Glutamatergic neuron (in vitro differentiated cells): ENCODE results near the gene APMAP. TPM values are rescaled to one million over a fixed set of nuclear protein-coding genes. Genes with fewer than 3 reads are reported as not detected.
"Not testable (repeated sequence)": the region's sequence is repeated elsewhere in the genome, so short reads cannot be mapped to it uniquely, and the experiment has no call there.

Experiments
- DNase-seq: peaks from one replicate; pipeline ENCODE4 v3.0.0; 2022
- H3K27ac Mint-ChIP-seq: one replicate; pipeline ENCODE4 v1.8.0; 2020; ENCODE audit warnings: mild to moderate bottlenecking, mixed read lengths, inconsistent platforms; ENCODE audit not compliant: unreplicated experiment
- H3K27me3 Mint-ChIP-seq: one replicate; pipeline ENCODE4 v1.8.0; 2020; ENCODE audit warnings: mild to moderate bottlenecking, moderate library complexity, mixed read lengths, inconsistent platforms; ENCODE audit not compliant: unreplicated experiment
- H3K36me3 Mint-ChIP-seq: one replicate; pipeline ENCODE4 v1.8.0; 2020; ENCODE audit warnings: mild to moderate bottlenecking, mixed read lengths, inconsistent platforms; ENCODE audit not compliant: unreplicated experiment
- H3K4me1 Mint-ChIP-seq: one replicate; pipeline ENCODE4 v1.8.0; 2020; ENCODE audit warnings: mild to moderate bottlenecking, low read depth, mixed read lengths, inconsistent platforms; ENCODE audit not compliant: unreplicated experiment
- H3K4me3 Mint-ChIP-seq: one replicate; pipeline ENCODE4 v1.8.0; 2020; ENCODE audit warnings: mild to moderate bottlenecking, mixed read lengths, inconsistent platforms; ENCODE audit not compliant: unreplicated experiment
- H3K9me3 Mint-ChIP-seq: one replicate; pipeline ENCODE4 v1.8.0; 2020; ENCODE audit warnings: mild to moderate bottlenecking, moderate library complexity, mixed read lengths, inconsistent platforms; ENCODE audit not compliant: unreplicated experiment
- total RNA-seq: library from RNA; stranded (reverse); fragmentation: NEBNext Ultra II Directional; extraction: Animal tissue kit (Norgen Biotek cat#: 25700); gene quantifications from one replicate; pipeline ENCODE4 v1.2.1, GENCODE V29; 2021; ENCODE audit not compliant: unreplicated experiment
- TF ChIP-seq, protein P1 (sequence below): fragments of 200-600 bp; sonication (generic); IDR thresholded peaks from one replicate; pipeline ENCODE4 v1.5.0; 2021; ENCODE audit not compliant: partially characterized antibody, unreplicated experiment

Gene APMAP
- total RNA-seq, 1 donor from 2014 or later, result 218 TPM

DNA sequence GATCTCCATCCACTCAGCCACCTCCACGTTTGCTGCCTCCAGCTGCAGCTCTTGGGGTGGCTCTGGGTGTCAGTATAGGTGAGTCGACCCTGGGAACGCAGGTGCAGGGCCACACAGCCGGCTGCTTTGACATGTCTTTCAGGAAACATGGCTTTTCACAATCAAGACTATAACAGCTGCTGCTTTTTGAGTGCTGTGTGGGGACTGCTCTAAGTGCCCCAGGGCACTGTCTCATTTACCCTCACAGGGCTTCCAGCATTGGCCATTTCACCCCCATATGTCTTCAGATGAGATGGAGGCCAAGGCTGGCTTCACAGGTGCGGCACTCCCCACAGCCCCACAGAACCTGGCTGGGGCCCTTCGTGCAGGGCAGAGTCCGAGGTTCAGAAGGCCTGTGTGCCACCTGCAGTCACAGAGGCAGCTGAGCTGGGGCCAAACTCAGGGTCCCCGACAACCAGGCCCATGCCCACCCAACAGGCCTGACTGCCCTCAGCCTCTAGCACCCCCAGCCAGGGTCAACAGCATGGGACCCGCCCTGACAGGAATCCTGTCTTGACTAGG, 58.4 kb downstream of the APMAP start:
- DNase-seq, result no peak
- Mint-ChIP-seq H3K4me1 (peaks cover 5% of the 10 kb centered on the region), H3K9me3 (peaks cover 3% of the 10 kb centered on the region), H3K27me3 (no peaks in the 10 kb centered on the region), H3K36me3 (no peaks in the 10 kb centered on the region), H3K27ac (no peak overlapping the region), H3K4me3 (no peak overlapping the region)
- TF ChIP-seq, protein P1, sequence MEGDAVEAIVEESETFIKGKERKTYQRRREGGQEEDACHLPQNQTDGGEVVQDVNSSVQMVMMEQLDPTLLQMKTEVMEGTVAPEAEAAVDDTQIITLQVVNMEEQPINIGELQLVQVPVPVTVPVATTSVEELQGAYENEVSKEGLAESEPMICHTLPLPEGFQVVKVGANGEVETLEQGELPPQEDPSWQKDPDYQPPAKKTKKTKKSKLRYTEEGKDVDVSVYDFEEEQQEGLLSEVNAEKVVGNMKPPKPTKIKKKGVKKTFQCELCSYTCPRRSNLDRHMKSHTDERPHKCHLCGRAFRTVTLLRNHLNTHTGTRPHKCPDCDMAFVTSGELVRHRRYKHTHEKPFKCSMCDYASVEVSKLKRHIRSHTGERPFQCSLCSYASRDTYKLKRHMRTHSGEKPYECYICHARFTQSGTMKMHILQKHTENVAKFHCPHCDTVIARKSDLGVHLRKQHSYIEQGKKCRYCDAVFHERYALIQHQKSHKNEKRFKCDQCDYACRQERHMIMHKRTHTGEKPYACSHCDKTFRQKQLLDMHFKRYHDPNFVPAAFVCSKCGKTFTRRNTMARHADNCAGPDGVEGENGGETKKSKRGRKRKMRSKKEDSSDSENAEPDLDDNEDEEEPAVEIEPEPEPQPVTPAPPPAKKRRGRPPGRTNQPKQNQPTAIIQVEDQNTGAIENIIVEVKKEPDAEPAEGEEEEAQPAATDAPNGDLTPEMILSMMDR, result no peak

DNA sequence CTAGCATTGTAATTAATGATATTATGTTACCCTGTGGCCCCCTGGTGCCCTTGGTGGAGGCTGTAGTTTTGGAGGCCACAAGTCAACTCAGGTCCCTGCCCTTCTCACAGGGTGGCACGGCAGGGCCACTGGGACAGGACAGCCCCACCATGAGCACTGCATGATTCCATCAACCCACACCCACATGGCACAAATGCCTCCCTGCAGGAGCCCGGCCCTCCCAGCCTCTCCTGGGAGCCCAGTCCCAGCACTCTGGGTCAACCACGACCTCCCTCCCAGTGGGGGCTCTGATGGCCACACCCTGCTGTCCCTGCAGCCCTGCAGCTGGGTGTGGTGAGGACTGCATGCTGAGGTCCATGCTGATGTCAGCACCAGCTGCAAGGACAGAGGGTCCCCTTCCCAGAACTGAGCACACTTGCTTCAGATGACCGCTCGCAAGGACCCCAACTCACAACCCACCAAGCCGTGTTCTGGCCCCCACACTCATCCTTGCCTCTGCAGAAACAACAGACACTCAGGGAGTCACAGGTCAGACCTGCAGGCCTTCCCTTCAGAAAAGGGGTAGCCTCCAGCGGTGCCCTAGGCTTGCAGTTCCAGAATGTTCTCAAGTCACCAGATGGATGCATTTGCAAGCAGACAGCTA, 59.2 kb downstream of the APMAP start:
- Mint-ChIP-seq H3K4me3 (no peak overlapping the region), H3K27me3 (no peaks in the 10 kb centered on the region), H3K36me3 (no peaks in the 10 kb centered on the region), H3K9me3 (peaks cover 3% of the 10 kb centered on the region), H3K4me1 (peaks cover 5% of the 10 kb centered on the region), H3K27ac (no peak overlapping the region)
- TF ChIP-seq, protein P1, result no peak
- no peak for DNase-seq

DNA sequence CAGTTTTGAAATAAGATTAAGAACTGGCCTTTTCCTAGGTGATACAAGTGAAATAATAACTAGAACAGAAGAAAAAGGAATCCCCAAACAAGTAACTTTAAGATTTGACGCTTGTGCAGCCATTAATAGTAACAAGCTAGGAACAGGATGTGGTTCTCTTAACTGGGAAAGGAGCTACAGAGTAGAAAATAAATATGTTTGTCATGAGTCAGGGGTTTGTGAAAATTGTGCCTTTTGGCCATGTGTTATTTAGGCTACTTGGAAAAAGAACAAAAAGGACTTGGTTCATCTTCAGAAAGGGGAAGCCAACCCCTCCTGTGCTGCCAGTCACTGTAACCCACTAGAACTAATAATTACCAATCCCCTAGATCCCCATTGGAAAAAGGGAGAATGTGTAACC, 60.7 kb downstream of the APMAP start:
- not testable (repeated sequence) for H3K4me3 Mint-ChIP-seq, H3K27me3 Mint-ChIP-seq, H3K9me3 Mint-ChIP-seq, DNase-seq, H3K4me1 Mint-ChIP-seq, H3K36me3 Mint-ChIP-seq, H3K27ac Mint-ChIP-seq

DNA sequence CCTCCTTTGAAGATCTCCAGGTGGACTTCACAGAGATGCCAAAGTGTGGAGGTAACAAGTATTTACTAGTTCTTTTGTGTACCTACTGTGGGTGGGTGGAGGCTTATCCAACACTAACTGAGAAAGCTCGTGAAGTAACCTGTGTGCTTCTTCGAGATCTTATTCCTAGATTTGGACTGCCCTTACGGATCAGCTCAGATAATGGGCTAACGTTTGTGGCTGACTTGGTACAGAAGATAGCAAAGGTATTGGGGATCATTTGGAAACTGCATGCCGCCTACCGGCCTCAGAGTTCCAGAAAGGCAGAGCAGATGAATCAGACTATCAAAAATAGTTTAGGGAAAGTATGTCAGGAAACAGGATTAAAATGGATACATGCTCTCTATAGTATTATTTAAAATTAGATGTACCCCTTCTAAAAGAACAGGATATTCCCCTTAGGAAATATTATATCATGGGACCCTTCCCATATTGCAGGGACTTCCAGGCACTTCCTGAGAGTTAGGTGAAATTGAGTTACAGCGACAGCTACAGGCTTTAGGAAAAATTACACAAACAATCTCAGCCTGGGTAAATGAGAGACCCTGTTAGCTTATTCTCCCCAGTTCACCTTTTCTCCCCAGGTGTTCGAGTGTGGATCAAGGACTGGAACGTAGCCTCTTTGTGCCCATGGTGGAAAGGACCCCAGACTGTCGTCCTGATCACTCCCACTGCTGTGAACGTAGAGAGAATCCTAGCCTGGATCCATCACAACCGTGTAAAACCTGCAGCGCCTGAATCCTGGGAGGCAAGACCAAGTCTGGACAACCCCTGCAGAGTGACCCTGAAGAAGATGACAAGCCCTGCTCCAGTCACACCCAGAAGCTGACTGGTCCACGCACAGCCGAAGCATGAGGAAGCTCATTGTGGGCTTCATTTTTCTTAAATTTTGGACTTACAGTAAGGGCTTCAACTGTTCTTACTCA, 61.5 kb downstream of the APMAP start:
- not testable (repeated sequence) for H3K36me3 Mint-ChIP-seq, H3K4me3 Mint-ChIP-seq, DNase-seq, H3K9me3 Mint-ChIP-seq, H3K27ac Mint-ChIP-seq, H3K27me3 Mint-ChIP-seq, H3K4me1 Mint-ChIP-seq
- TF ChIP-seq, protein P1, result peak; percentile 26

DNA sequence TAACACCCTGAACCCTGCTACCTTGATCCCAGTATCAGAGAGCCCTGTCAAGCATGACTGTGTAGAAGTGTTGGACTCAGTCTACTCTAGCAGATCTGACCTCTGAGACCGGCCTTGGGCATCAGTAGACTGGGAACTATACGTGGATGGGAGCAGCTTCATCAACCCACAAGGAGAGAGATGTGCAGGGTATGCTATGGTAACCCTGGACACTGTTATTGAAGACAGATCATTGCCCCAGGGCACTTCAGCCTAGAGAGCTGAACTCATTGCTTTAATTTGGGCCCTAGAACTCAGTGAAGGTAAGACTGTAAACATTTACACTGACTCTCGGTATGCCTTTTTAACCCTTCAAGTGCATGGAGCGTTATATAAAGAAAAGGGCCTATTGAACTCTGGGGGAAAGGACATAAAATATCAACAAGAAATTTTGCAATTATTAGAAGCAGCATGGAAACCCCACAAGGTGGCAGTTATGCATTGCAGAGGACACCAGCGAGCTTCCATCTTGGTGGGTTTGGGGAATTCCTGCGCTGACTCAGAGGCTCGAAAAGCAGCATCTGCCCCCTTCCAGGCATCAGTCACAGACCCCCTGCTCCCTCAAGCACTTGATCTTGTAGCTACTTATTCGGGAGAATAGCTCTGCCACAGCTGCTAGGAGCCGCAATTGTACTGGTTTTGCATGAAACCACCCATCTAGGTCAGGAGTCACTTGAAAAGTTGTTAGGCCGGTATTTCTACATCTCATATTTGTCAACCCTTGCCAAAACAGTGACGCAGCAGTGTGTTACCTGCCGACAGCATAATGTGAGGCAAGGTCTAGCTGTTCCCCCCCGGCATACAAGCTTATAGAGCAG, 62.5 kb downstream of the APMAP start:
- H3K27ac Mint-ChIP-seq, H3K9me3 Mint-ChIP-seq, H3K27me3 Mint-ChIP-seq, DNase-seq, H3K4me1 Mint-ChIP-seq, H3K4me3 Mint-ChIP-seq, H3K36me3 Mint-ChIP-seq: not testable (repeated sequence)

DNA sequence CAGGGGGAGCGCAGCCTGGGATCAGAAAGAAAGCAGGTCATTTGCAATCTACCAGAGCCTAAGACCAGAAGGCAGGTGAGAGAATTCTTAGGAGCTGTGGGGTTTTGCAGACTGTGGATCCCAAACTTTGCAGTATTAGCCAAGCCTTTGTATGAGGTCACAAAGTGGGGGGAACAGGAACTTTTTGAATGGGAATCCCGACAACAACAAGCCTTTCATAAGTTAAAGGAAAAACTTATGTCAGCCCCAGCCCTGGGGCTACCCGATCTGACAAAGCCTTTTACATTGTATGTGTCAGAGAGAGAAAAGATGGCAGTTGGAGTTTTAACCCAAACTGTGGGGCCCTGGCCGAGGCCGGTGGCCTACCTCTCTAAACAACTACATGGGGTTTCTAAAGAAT, 63.3 kb downstream of the APMAP start:
- not testable (repeated sequence) for DNase-seq, H3K4me3 Mint-ChIP-seq, H3K9me3 Mint-ChIP-seq, H3K27me3 Mint-ChIP-seq, H3K36me3 Mint-ChIP-seq, H3K4me1 Mint-ChIP-seq, H3K27ac Mint-ChIP-seq

DNA sequence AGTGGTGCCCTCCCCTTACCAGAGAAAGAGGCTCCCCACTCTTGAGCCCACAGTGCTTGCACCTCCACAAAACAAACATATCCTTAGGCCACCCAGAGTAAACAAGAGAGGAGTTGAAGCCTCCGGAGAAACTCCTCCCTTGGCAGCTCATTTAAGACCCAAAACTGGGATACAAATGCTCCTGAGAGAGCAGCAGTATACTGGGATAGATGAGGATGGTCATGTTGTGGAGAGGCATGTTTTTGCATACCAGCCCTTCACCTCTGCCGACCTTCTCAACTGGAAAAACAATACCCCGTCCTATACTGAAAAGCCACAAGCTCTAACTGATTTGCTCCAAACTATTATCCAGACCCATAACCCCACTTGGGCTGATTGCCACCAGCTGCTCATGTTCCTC, 71.8 kb downstream of the APMAP start:
- not testable (repeated sequence) for DNase-seq, H3K4me3 Mint-ChIP-seq, H3K9me3 Mint-ChIP-seq, H3K27me3 Mint-ChIP-seq, H3K4me1 Mint-ChIP-seq, H3K27ac Mint-ChIP-seq
- peaks cover 16% of the 10 kb centered on the region for H3K36me3 Mint-ChIP-seq

DNA sequence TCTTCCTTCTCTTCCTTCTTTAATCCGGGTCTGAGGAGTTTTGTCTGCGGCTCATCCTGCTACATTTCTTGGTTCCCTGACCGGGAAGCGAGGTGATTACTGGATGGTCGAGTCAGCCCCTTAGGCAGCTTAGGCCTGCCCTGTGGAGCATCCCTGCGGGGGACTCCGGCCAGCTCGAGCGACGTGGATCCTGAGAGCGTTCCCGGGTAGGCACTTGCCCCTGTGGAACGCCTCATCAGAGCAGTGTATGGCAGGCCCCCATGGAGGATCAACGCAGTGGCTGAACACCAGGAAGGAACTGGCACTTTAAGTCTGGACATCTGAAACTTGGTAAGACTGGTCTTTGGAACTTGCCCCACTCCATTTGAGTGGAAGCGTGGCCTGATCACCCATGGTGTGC, 72.9 kb downstream of the APMAP start:
- not testable (repeated sequence) for H3K27ac Mint-ChIP-seq, H3K4me1 Mint-ChIP-seq, DNase-seq, H3K4me3 Mint-ChIP-seq, H3K27me3 Mint-ChIP-seq, H3K9me3 Mint-ChIP-seq
- H3K36me3 Mint-ChIP-seq, result peaks cover 16% of the 10 kb centered on the region
